ENCODE measurements around the gene POLR2M.

Gene POLR2M

DNA sequence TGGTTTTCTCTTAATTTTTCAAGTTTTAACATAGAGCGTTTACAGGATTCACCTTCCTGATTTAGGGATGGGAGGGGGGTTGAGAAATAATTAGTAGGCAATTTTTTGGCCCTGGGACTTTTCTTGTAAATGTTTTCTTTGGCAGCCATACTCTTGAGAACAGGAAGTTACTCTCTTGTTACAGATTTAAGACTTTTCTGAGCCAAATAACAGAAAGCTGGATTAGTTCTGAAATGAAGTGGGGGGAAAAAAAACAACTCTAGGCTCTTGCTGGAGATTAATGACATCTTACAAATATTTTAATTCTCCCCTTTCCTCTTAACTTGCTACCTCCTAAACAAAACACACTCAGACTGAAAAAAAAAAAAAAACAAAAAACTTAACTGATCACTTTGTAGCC, 13.8 kb upstream of the POLR2M start:
- Histone ChIP-seq H3F3A (ENCODE audit: low read depth) (no peaks in the 10 kb centered on the region), H4K20me1 (ENCODE audit: insufficient read depth, low read length, poor library complexity, severe bottlenecking) (no peaks in the 10 kb centered on the region), H3K9ac (ENCODE audit: low read depth, low read length, poor library complexity, severe bottlenecking) (no peak overlapping the region), H3K36me3 (ENCODE audit: insufficient read depth, low read length) (no peaks in the 10 kb centered on the region), H3K79me2 (ENCODE audit: insufficient read depth, low read length) (no peaks in the 10 kb centered on the region), H3K4me1 (ENCODE audit: insufficient read depth, low read length, poor library complexity, severe bottlenecking) (peaks cover 12% of the 10 kb centered on the region), H3K4me2 (ENCODE audit: low read depth, low read length, poor library complexity, severe bottlenecking) (no peak overlapping the region), H2AFZ (ENCODE audit: low read length) (no peak overlapping the region), H3K9me2 (replicated peaks; ENCODE audit: low read depth, low read length) (no peaks in the 10 kb centered on the region), H3K4me3 (ENCODE audit: low read length, poor library complexity, severe bottlenecking) (no peak overlapping the region), H3K27me3 (ENCODE audit: insufficient read depth, low read length, poor library complexity, severe bottlenecking) (peaks cover 31% of the 10 kb centered on the region), H3K9me3 (ENCODE audit: insufficient read depth, low read depth, low read length) (no peaks in the 10 kb centered on the region)
- no peak for TF ChIP-seq EZH2phosphoT487 (IDR thresholded peaks at IDR 0.05; ENCODE audit: borderline replicate concordance)
- TF ChIP-seq, protein P1, sequence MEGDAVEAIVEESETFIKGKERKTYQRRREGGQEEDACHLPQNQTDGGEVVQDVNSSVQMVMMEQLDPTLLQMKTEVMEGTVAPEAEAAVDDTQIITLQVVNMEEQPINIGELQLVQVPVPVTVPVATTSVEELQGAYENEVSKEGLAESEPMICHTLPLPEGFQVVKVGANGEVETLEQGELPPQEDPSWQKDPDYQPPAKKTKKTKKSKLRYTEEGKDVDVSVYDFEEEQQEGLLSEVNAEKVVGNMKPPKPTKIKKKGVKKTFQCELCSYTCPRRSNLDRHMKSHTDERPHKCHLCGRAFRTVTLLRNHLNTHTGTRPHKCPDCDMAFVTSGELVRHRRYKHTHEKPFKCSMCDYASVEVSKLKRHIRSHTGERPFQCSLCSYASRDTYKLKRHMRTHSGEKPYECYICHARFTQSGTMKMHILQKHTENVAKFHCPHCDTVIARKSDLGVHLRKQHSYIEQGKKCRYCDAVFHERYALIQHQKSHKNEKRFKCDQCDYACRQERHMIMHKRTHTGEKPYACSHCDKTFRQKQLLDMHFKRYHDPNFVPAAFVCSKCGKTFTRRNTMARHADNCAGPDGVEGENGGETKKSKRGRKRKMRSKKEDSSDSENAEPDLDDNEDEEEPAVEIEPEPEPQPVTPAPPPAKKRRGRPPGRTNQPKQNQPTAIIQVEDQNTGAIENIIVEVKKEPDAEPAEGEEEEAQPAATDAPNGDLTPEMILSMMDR (conservative IDR thresholded peaks at IDR 0.05; ENCODE audit: low read length), result no peak

DNA sequence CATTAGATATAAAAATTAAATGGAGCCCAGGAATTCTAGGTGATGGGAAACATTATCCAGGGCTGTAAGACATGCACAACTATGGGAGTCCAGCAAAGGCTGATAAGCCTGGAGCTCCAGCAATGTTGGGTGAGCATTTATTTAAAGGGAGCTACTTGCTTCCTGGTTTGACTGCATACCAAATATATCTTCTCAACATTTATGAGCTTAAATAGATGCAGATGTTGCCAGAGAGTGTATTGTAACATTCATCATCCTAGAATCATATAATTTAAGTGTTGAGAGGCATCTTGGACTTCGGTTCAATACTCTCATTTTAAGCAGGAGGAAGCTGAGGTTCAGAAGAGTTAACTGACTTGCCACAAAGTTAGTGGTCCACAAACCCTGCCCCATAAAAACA, 12.2 kb upstream of the POLR2M start:
- Histone ChIP-seq H2AFZ (ENCODE audit: low read length) (0 out of 2 replicates have a peak overlapping the region, but pooled peaks have one; percentile 20), H3K4me3 (ENCODE audit: low read length, poor library complexity, severe bottlenecking) (no peak overlapping the region), H3K79me2 (ENCODE audit: insufficient read depth, low read length) (no peaks in the 10 kb centered on the region), H3K27me3 (ENCODE audit: insufficient read depth, low read length, poor library complexity, severe bottlenecking) (peaks cover 47% of the 10 kb centered on the region), H3K9me3 (ENCODE audit: insufficient read depth, low read depth, low read length) (no peaks in the 10 kb centered on the region), H3F3A (ENCODE audit: low read depth) (no peaks in the 10 kb centered on the region), H3K9ac (ENCODE audit: low read depth, low read length, poor library complexity, severe bottlenecking) (no peak overlapping the region), H3K4me1 (ENCODE audit: insufficient read depth, low read length, poor library complexity, severe bottlenecking) (peaks cover 12% of the 10 kb centered on the region), H4K20me1 (ENCODE audit: insufficient read depth, low read length, poor library complexity, severe bottlenecking) (no peaks in the 10 kb centered on the region), H3K9me2 (replicated peaks; ENCODE audit: low read depth, low read length) (no peaks in the 10 kb centered on the region), H3K4me2 (ENCODE audit: low read depth, low read length, poor library complexity, severe bottlenecking) (peak overlapping the region; percentile 23), H3K36me3 (ENCODE audit: insufficient read depth, low read length) (no peaks in the 10 kb centered on the region)
- TF ChIP-seq, protein P1 (conservative IDR thresholded peaks at IDR 0.05; ENCODE audit: low read length), result no peak
- no peak for TF ChIP-seq EZH2phosphoT487 (IDR thresholded peaks at IDR 0.05; ENCODE audit: borderline replicate concordance)

DNA sequence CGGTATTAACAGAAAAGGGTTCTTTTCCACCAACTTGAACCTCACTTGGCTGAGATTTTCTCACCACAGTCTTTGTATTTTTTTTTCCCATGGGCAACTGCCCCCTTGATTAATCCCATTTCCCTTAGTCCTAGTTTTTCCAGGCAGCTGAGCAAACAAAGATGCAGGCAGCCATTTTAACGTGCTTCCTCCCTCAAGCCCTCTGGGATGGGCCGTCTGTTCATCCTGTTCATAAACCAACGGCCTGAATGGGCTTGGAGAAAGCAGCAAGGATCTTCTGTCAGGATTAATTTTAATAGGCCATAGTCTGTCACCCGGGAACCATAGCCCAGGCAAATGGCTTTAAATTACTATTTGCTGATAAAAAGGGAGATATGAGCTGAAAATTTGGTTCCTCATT, 10.4 kb upstream of the POLR2M start:
- H3K4me3 ChIP-seq (ENCODE audit: low read length, poor library complexity, severe bottlenecking), result no peak overlapping the region
- no peaks in the 10 kb centered on the region for H3K9me2 ChIP-seq (replicated peaks; ENCODE audit: low read depth, low read length)
- no peaks in the 10 kb centered on the region for H3K79me2 ChIP-seq (ENCODE audit: insufficient read depth, low read length)
- no peak for TF ChIP-seq EZH2phosphoT487 (IDR thresholded peaks at IDR 0.05; ENCODE audit: borderline replicate concordance)
- TF ChIP-seq, protein P1 (conservative IDR thresholded peaks at IDR 0.05; ENCODE audit: low read length), result no peak
- peaks cover 65% of the 10 kb centered on the region for H3K27me3 ChIP-seq (ENCODE audit: insufficient read depth, low read length, poor library complexity, severe bottlenecking)
- no peaks in the 10 kb centered on the region for H3F3A ChIP-seq (ENCODE audit: low read depth)
- no peak overlapping the region for H3K9ac ChIP-seq (ENCODE audit: low read depth, low read length, poor library complexity, severe bottlenecking)
- H3K36me3 ChIP-seq (ENCODE audit: insufficient read depth, low read length), result no peaks in the 10 kb centered on the region
- peaks cover 12% of the 10 kb centered on the region for H3K4me1 ChIP-seq (ENCODE audit: insufficient read depth, low read length, poor library complexity, severe bottlenecking)
- no peaks in the 10 kb centered on the region for H3K9me3 ChIP-seq (ENCODE audit: insufficient read depth, low read depth, low read length)
- no peak overlapping the region for H2AFZ ChIP-seq (ENCODE audit: low read length)
- no peak overlapping the region for H3K4me2 ChIP-seq (ENCODE audit: low read depth, low read length, poor library complexity, severe bottlenecking)
- H4K20me1 ChIP-seq (ENCODE audit: insufficient read depth, low read length, poor library complexity, severe bottlenecking), result no peaks in the 10 kb centered on the region

Measured in Loucy (cell line).